ENCODE measurements around the gene GRK5. TPM values are rescaled to one million over a fixed set of nuclear protein-coding genes. Genes with fewer than 3 reads are reported as not detected.
"Not testable (repeated sequence)": the region's sequence is repeated elsewhere in the genome, so short reads cannot be mapped to it uniquely, and the experiment has no call there.

GRK5 gene
- total RNA-seq, 1 donor: 10.6 TPM

- Histone ChIP-seq H3K4me3 (ENCODE audit: low read length) (no peak overlapping the region), H3K9me3 (ENCODE audit: low read depth, low read length) (no peaks in the 10 kb centered on the region), H3K27me3 (ENCODE audit: insufficient read depth, low read length) (no peaks in the 10 kb centered on the region), H3K4me1 (ENCODE audit: insufficient read depth, low read length) (no peaks in the 10 kb centered on the region)
Measured at GRCh38 chr10:119425102-119425880, 217.9 kb downstream of the GRK5 start.

- no peaks in the 10 kb centered on the region for H3K27me3 ChIP-seq (ENCODE audit: insufficient read depth, low read length)
- H3K4me3 ChIP-seq (ENCODE audit: low read length): no peak overlapping the region
- no peaks in the 10 kb centered on the region for H3K9me3 ChIP-seq (ENCODE audit: low read depth, low read length)
- H3K4me1 ChIP-seq (ENCODE audit: insufficient read depth, low read length): no peaks in the 10 kb centered on the region
Measured at GRCh38 chr10:119425881-119426170, 218.5 kb downstream of the GRK5 start.

- H3K9me3 ChIP-seq (ENCODE audit: low read depth, low read length): no peaks in the 10 kb centered on the region
- H3K27me3 ChIP-seq (ENCODE audit: insufficient read depth, low read length): no peaks in the 10 kb centered on the region
- no peak overlapping the region for H3K4me3 ChIP-seq (ENCODE audit: low read length)
- no peaks in the 10 kb centered on the region for H3K4me1 ChIP-seq (ENCODE audit: insufficient read depth, low read length)
Measured at GRCh38 chr10:119426699-119427098, 219.3 kb downstream of the GRK5 start.

- Histone ChIP-seq H3K27me3 (ENCODE audit: insufficient read depth, low read length) (no peaks in the 10 kb centered on the region), H3K4me1 (ENCODE audit: insufficient read depth, low read length) (no peaks in the 10 kb centered on the region), H3K9me3 (ENCODE audit: low read depth, low read length) (no peaks in the 10 kb centered on the region)
Measured at GRCh38 chr10:119427263-119427864, 220.0 kb downstream of the GRK5 start.

GRCh38 chr10:119428789-119429188 lies 221.4 kb downstream of the GRK5 start:
- Histone ChIP-seq H3K4me3 (ENCODE audit: low read length) (no peak overlapping the region), H3K4me1 (ENCODE audit: insufficient read depth, low read length) (no peaks in the 10 kb centered on the region), H3K9me3 (ENCODE audit: low read depth, low read length) (no peaks in the 10 kb centered on the region), H3K27me3 (ENCODE audit: insufficient read depth, low read length) (no peaks in the 10 kb centered on the region)

More at GRCh38 chr10:119427263-119427864, 220.0 kb downstream of the GRK5 start:
- no peak overlapping the region for H3K4me3 ChIP-seq (ENCODE audit: low read length)

GRCh38 chr10:119429771-119430170 lies 222.4 kb downstream of the GRK5 start:
- H3K9me3 ChIP-seq (ENCODE audit: low read depth, low read length): no peaks in the 10 kb centered on the region
- H3K27me3 ChIP-seq (ENCODE audit: insufficient read depth, low read length): no peaks in the 10 kb centered on the region
- no peaks in the 10 kb centered on the region for H3K4me1 ChIP-seq (ENCODE audit: insufficient read depth, low read length)
- no peak overlapping the region for H3K4me3 ChIP-seq (ENCODE audit: low read length)

- Histone ChIP-seq H3K9me3 (ENCODE audit: low read depth, low read length) (no peaks in the 10 kb centered on the region), H3K27me3 (ENCODE audit: insufficient read depth, low read length) (no peaks in the 10 kb centered on the region), H3K4me3 (ENCODE audit: low read length) (no peak overlapping the region), H3K4me1 (ENCODE audit: insufficient read depth, low read length) (no peaks in the 10 kb centered on the region)
Measured at GRCh38 chr10:119431034-119431772, 223.8 kb downstream of the GRK5 start.

GRCh38 chr10:119431773-119432135 lies 224.4 kb downstream of the GRK5 start:
- Histone ChIP-seq H3K27me3 (ENCODE audit: insufficient read depth, low read length) (no peaks in the 10 kb centered on the region), H3K9me3 (ENCODE audit: low read depth, low read length) (no peaks in the 10 kb centered on the region), H3K4me1 (ENCODE audit: insufficient read depth, low read length) (no peaks in the 10 kb centered on the region), H3K4me3 (ENCODE audit: low read length) (no peak overlapping the region)

GRCh38 chr10:119434942-119435341 lies 227.6 kb downstream of the GRK5 start:
- H3K4me1 ChIP-seq (ENCODE audit: insufficient read depth, low read length); H3K27me3 ChIP-seq (ENCODE audit: insufficient read depth, low read length); H3K4me3 ChIP-seq (ENCODE audit: low read length); H3K9me3 ChIP-seq (ENCODE audit: low read depth, low read length): not testable (repeated sequence)

GRCh38 chr10:119438717-119439116 lies 231.3 kb downstream of the GRK5 start:
- no peaks in the 10 kb centered on the region for H3K4me1 ChIP-seq (ENCODE audit: insufficient read depth, low read length)
- no peak overlapping the region for H3K4me3 ChIP-seq (ENCODE audit: low read length)
- H3K9me3 ChIP-seq (ENCODE audit: low read depth, low read length): no peaks in the 10 kb centered on the region
- H3K27me3 ChIP-seq (ENCODE audit: insufficient read depth, low read length): no peaks in the 10 kb centered on the region

- H3K4me3 ChIP-seq (ENCODE audit: low read length): no peak overlapping the region
- no peaks in the 10 kb centered on the region for H3K4me1 ChIP-seq (ENCODE audit: insufficient read depth, low read length)
- H3K9me3 ChIP-seq (ENCODE audit: low read depth, low read length): no peaks in the 10 kb centered on the region
- no peaks in the 10 kb centered on the region for H3K27me3 ChIP-seq (ENCODE audit: insufficient read depth, low read length)
Measured at GRCh38 chr10:119439922-119440321, 232.6 kb downstream of the GRK5 start.

GRCh38 chr10:119441151-119441821 lies 233.9 kb downstream of the GRK5 start:
- H3K27me3 ChIP-seq (ENCODE audit: insufficient read depth, low read length): no peaks in the 10 kb centered on the region
- no peak overlapping the region for H3K4me3 ChIP-seq (ENCODE audit: low read length)
- H3K4me1 ChIP-seq (ENCODE audit: insufficient read depth, low read length): peaks cover 3% of the 10 kb centered on the region
- H3K9me3 ChIP-seq (ENCODE audit: low read depth, low read length): no peaks in the 10 kb centered on the region

GRCh38 chr10:119441921-119442757 lies 234.8 kb downstream of the GRK5 start:
- H3K4me1 ChIP-seq (ENCODE audit: insufficient read depth, low read length): peaks cover 3% of the 10 kb centered on the region
- no peaks in the 10 kb centered on the region for H3K27me3 ChIP-seq (ENCODE audit: insufficient read depth, low read length)
- no peak overlapping the region for H3K4me3 ChIP-seq (ENCODE audit: low read length)
- no peaks in the 10 kb centered on the region for H3K9me3 ChIP-seq (ENCODE audit: low read depth, low read length)

GRCh38 chr10:119442758-119443060 lies 235.3 kb downstream of the GRK5 start:
- Histone ChIP-seq H3K27me3 (ENCODE audit: insufficient read depth, low read length) (no peaks in the 10 kb centered on the region), H3K9me3 (ENCODE audit: low read depth, low read length) (no peaks in the 10 kb centered on the region), H3K4me3 (ENCODE audit: low read length) (no peak overlapping the region), H3K4me1 (ENCODE audit: insufficient read depth, low read length) (peaks cover 3% of the 10 kb centered on the region)

- H3K4me3 ChIP-seq (ENCODE audit: low read length): no peak overlapping the region
- no peaks in the 10 kb centered on the region for H3K27me3 ChIP-seq (ENCODE audit: insufficient read depth, low read length)
- peaks cover 3% of the 10 kb centered on the region for H3K4me1 ChIP-seq (ENCODE audit: insufficient read depth, low read length)
- no peaks in the 10 kb centered on the region for H3K9me3 ChIP-seq (ENCODE audit: low read depth, low read length)
Measured at GRCh38 chr10:119443441-119443840, 236.1 kb downstream of the GRK5 start.
